Natural killer cell (primary cell): Measurements from ENCODE around the gene DARS2. TPM values are rescaled to one million over a fixed set of nuclear protein-coding genes. Genes with fewer than 3 reads are reported as not detected.
"Not testable (repeated sequence)": the region's sequence is repeated elsewhere in the genome, so short reads cannot be mapped to it uniquely, and the experiment has no call there.

Experiments
- ATAC-seq, 3 donors: fragments of 150-1000 bp in 2 of 3; fragments of 200-7000 bp in 1 of 3; cut with Tn5 transposase; 1 replicate in 1 of 3; 2 replicates in 2 of 3; pipeline ENCODE4 v1.10.0; 2021; ENCODE audit warnings: mild to moderate bottlenecking in 2 of 3, moderate library complexity in 2 of 3
- DNase-seq, 2 donors: peaks; one replicate each; pipeline versions ENCODE4 v3.0.0 to v3.0.0-alpha.2; 2013 to 2021; ENCODE audit warnings: mixed read lengths in 1 of 2
- H3K27ac ChIP-seq: one replicate; pipeline ENCODE4 v1.5.1; 2013; ENCODE audit warnings: mild to moderate bottlenecking, low read length
- H3K27me3 ChIP-seq: one replicate; pipeline ENCODE4 v1.6.1; 2013; ENCODE audit warnings: low read length; ENCODE audit not compliant: control insufficient read depth, insufficient read depth
- H3K36me3 ChIP-seq: one replicate; pipeline ENCODE4 v1.6.1; 2013; ENCODE audit warnings: low read length; ENCODE audit not compliant: control insufficient read depth, insufficient read depth
- H3K4me1 ChIP-seq: one replicate; pipeline ENCODE4 v1.6.1; 2013; ENCODE audit warnings: low read length; ENCODE audit not compliant: control insufficient read depth, insufficient read depth
- H3K4me3 ChIP-seq: one replicate; pipeline ENCODE4 v1.5.1; 2013; ENCODE audit warnings: low read length
- H3K9me3 ChIP-seq: one replicate; pipeline ENCODE4 v1.6.1; 2013; ENCODE audit warnings: low read length; ENCODE audit not compliant: control insufficient read depth, insufficient read depth
- H3K27ac Mint-ChIP-seq, 2 donors: one replicate each; pipeline ENCODE4 v1.8.0; 2022; ENCODE audit warnings: mild to moderate bottlenecking in 2 of 2, mixed read lengths in 2 of 2, moderate library complexity in 1 of 2
- H3K27me3 Mint-ChIP-seq, 2 donors: one replicate each; pipeline ENCODE4 v1.8.0; 2022; ENCODE audit warnings: low read depth in 2 of 2, mixed read lengths in 2 of 2
- H3K36me3 Mint-ChIP-seq: one replicate; pipeline ENCODE4 v1.8.0; 2022; ENCODE audit warnings: mixed read lengths
- H3K4me1 Mint-ChIP-seq, 2 donors: one replicate each; pipeline ENCODE4 v1.8.0; 2022; ENCODE audit warnings: mixed read lengths in 2 of 2
- H3K4me3 Mint-ChIP-seq: one replicate; pipeline ENCODE4 v1.8.0; 2022; ENCODE audit warnings: mild to moderate bottlenecking, moderate library complexity, mixed read lengths
- H3K9me3 Mint-ChIP-seq, 2 donors: one replicate each; pipeline ENCODE4 v1.8.0; 2022; ENCODE audit warnings: mixed read lengths in 2 of 2
- WGBS: methylation state at CpG from one replicate; pipeline ENCODE4 v1.1.7; 2013; ENCODE audit warnings: missing lambda C conversion rate; ENCODE audit not compliant: insufficient coverage; 5-methylcytosine and 5-hydroxymethylcytosine counted together
- intact Hi-C: fragments of 100-400 bp; cut with micrococcal nuclease; formaldehyde crosslinking; loops from one replicate; pipeline ENCODE4 v1.14.2; 2022
- total RNA-seq, 4 donors: library from RNA; stranded (reverse); fragments of 120-200 nt in 1 of 4; gene quantifications; one replicate each; pipeline versions ENCODE4 v1.2.3 to v1.2.4, GENCODE V29; 2013 to 2022
- TF ChIP-seq, protein P1 (sequence below): fragments of 200-600 bp; IDR thresholded peaks from one replicate; pipeline ENCODE4 v1.8.0; 2022; ENCODE audit warnings: antibody characterized with exemption

The DARS2 gene
- total RNA-seq, 3 donors from 2014 or later (not counting 1 experiment from before 2014, with no cell fraction given) = 5.0 to 8.4 (median 5.8) TPM

DNA sequence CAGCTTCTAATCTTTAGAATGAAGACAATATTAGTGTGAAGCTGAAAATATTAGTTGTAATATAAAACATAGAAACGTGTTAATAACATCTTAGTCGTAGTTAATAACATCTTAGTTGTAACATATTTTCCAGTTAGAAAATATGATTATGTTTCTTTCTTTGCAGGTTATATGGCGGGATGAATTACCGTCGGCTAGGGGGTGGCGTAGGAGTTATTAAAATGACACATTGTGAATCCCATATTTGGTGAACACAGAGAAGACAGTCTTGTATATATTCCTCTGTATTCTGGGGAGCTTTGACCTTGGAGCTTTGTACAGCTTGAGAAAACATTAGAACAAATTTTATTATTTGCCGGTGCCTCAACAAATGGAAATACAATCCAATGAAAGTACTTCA is 39.5 kb upstream of the DARS2 start:
- H3K27ac ChIP-seq = no peak overlapping the region
- H3K27me3 ChIP-seq = no peaks in the 10 kb centered on the region
- H3K9me3 Mint-ChIP-seq = no peaks in the 10 kb centered on the region
- WGBS = 94% methylated on average over 6 of the region's 7 CpGs
- intact Hi-C loops = no loop called here
- H3K36me3 Mint-ChIP-seq = no peaks in the 10 kb centered on the region
- DNase-seq (no peak), ATAC-seq (no peak)
- no peaks in the 10 kb centered on the region for H3K27me3 Mint-ChIP-seq
- TF ChIP-seq, protein P1, sequence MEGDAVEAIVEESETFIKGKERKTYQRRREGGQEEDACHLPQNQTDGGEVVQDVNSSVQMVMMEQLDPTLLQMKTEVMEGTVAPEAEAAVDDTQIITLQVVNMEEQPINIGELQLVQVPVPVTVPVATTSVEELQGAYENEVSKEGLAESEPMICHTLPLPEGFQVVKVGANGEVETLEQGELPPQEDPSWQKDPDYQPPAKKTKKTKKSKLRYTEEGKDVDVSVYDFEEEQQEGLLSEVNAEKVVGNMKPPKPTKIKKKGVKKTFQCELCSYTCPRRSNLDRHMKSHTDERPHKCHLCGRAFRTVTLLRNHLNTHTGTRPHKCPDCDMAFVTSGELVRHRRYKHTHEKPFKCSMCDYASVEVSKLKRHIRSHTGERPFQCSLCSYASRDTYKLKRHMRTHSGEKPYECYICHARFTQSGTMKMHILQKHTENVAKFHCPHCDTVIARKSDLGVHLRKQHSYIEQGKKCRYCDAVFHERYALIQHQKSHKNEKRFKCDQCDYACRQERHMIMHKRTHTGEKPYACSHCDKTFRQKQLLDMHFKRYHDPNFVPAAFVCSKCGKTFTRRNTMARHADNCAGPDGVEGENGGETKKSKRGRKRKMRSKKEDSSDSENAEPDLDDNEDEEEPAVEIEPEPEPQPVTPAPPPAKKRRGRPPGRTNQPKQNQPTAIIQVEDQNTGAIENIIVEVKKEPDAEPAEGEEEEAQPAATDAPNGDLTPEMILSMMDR = no peak
- H3K4me1 ChIP-seq = no peaks in the 10 kb centered on the region
- H3K27ac Mint-ChIP-seq = no peak overlapping the region
- H3K4me1 Mint-ChIP-seq = no peaks in the 10 kb centered on the region
- H3K4me3 Mint-ChIP-seq = no peak overlapping the region
- peaks cover 57% of the 10 kb centered on the region for H3K36me3 ChIP-seq
- H3K9me3 ChIP-seq = no peaks in the 10 kb centered on the region
- H3K4me3 ChIP-seq = no peak overlapping the region

DNA sequence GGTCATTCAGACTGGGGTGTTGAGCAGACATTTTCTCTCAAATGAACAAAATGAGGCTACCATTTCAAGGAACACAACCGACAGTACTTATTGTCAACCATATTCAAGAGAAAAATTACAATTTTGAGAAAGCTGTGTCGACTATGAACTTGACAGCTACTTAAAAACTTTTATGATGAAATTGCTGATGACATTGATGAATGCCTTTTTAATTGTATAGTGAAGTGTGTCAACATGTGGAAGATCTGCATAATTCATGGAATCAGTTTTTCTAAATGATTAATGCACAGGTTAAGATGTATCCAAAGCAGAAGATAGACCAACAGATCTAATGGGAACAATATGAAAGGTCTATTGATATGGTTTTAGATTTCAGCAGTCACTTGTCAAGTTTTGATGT is 34.6 kb upstream of the DARS2 start:
- H3K4me1 Mint-ChIP-seq = no peaks in the 10 kb centered on the region
- no peak overlapping the region for H3K27ac Mint-ChIP-seq
- intact Hi-C loops = no loop called here
- WGBS = 96% methylated on average over 2 of the region's 2 CpGs
- no peak overlapping the region for H3K4me3 Mint-ChIP-seq
- Histone ChIP-seq H3K9me3 (no peaks in the 10 kb centered on the region), H3K4me1 (no peaks in the 10 kb centered on the region), H3K27ac (no peak overlapping the region), H3K36me3 (peaks cover 18% of the 10 kb centered on the region), H3K27me3 (no peaks in the 10 kb centered on the region), H3K4me3 (no peak overlapping the region)
- ATAC-seq = no peak
- H3K36me3 Mint-ChIP-seq = no peaks in the 10 kb centered on the region
- DNase-seq = no peak
- no peaks in the 10 kb centered on the region for H3K27me3 Mint-ChIP-seq
- TF ChIP-seq, protein P1 = no peak
- no peaks in the 10 kb centered on the region for H3K9me3 Mint-ChIP-seq

DNA sequence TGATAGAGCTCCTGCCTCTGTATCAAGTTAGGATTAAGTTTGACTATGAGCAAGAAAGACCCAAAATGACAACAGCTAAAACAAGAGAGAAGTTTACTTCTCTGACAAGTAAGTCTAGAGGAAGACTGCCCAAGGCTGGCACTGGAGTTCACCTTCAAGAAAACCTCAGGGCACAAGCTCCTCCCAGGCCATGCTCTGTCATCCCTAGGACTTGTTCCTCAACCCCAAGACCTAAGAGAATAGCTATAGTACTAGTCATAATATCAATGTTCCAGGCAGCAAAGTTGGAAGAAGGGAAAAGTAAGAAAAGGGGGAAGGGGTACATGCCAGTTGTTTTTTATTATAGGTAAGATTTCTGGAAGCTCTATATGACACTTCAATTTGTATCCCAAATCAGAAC is 26.4 kb upstream of the DARS2 start:
- Histone ChIP-seq H3K27me3 (no peaks in the 10 kb centered on the region), H3K4me3 (no peak overlapping the region), H3K27ac (no peak overlapping the region), H3K4me1 (no peaks in the 10 kb centered on the region), H3K36me3 (peaks cover 12% of the 10 kb centered on the region), H3K9me3 (no peaks in the 10 kb centered on the region)
- intact Hi-C loops = no loop called here
- no peak for ATAC-seq
- TF ChIP-seq, protein P1 = no peak
- H3K4me3 Mint-ChIP-seq = no peak overlapping the region
- H3K9me3 Mint-ChIP-seq = no peaks in the 10 kb centered on the region
- H3K36me3 Mint-ChIP-seq = no peaks in the 10 kb centered on the region
- no peak overlapping the region for H3K27ac Mint-ChIP-seq
- DNase-seq = no peak
- no peaks in the 10 kb centered on the region for H3K4me1 Mint-ChIP-seq
- H3K27me3 Mint-ChIP-seq = no peaks in the 10 kb centered on the region

DNA sequence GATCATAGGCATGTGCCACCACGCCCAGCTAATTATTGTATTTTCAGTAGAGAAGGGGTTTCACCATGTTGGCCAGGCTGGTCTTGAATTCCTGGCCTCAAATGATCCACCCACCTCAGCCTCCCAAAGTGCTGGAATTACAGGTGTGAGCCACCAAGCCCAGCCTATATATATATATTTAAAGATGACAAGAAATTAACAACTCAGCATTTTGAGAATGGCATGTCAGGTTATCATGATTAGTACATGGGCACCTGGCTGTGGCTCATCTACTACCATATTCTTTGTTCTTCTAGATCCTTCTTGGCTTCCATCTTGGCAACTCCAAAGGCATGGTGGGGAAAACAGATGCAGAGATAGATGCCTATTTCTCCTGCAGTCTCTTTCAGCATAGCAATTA is 24.5 kb upstream of the DARS2 start:
- H3K4me1 ChIP-seq, H3K27ac Mint-ChIP-seq, H3K27ac ChIP-seq, H3K9me3 Mint-ChIP-seq, intact Hi-C loops, H3K4me1 Mint-ChIP-seq, ATAC-seq, H3K9me3 ChIP-seq, H3K27me3 Mint-ChIP-seq, H3K4me3 ChIP-seq, H3K36me3 Mint-ChIP-seq, H3K4me3 Mint-ChIP-seq, DNase-seq, H3K27me3 ChIP-seq: not testable (repeated sequence)
- H3K36me3 ChIP-seq = peaks cover 15% of the 10 kb centered on the region
- WGBS = no CpG with 5 or more reads among the region's 1 CpG
